HG02798 (cell line): Measurements from ENCODE around the gene TPD52L1.

Experiments
- ATAC-seq: cut with Tn5 transposase; IDR thresholded peaks from one replicate; pipeline ENCODE4 v1.9.1; 2021; ENCODE audit warnings: mild to moderate bottlenecking; ENCODE audit not compliant: unreplicated experiment, poor library complexity

The TPD52L1 gene

DNA sequence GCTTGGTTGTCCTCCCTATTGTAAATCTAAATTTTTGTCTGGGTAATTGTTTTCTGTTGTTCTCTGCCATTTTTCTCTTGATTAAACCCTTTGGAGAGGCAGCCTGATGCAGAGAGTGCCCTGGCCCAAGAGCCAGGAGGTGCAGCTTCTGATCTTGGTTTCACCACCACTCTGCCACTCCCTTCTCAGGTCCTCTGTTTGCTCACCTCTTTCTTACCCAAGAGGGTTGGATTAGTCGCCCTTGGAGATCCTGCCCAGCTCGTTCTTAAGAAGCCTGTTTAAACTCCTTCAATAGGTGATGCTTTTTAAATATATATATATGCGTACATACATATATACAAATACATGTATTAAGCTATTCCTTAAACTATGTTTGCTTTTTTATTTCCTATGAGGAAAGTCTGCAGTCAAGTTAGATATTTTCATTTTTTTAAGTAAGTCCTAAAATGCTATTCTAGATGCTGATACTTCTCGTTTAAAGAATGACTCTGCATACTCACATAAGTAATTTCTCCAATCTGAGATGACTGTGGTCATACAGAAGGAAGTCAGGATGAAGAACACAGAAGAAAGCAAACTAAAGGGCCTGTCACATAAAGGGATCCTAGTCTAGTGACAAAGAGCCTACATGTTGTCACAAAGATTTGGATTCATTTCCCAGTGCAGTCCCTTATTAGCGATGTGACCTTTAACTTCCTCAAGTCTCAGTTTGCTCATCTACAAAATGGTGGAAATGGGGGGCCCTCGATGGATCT is 19.9 kb downstream of the TPD52L1 start:
- ATAC-seq = no peak

GRCh38 chr6:125174626-125175025 is 21.1 kb downstream of the TPD52L1 start:
- no peak for ATAC-seq

- no peak for ATAC-seq
Observed at GRCh38 chr6:125175466-125176048, 22.0 kb downstream of the TPD52L1 start.

DNA sequence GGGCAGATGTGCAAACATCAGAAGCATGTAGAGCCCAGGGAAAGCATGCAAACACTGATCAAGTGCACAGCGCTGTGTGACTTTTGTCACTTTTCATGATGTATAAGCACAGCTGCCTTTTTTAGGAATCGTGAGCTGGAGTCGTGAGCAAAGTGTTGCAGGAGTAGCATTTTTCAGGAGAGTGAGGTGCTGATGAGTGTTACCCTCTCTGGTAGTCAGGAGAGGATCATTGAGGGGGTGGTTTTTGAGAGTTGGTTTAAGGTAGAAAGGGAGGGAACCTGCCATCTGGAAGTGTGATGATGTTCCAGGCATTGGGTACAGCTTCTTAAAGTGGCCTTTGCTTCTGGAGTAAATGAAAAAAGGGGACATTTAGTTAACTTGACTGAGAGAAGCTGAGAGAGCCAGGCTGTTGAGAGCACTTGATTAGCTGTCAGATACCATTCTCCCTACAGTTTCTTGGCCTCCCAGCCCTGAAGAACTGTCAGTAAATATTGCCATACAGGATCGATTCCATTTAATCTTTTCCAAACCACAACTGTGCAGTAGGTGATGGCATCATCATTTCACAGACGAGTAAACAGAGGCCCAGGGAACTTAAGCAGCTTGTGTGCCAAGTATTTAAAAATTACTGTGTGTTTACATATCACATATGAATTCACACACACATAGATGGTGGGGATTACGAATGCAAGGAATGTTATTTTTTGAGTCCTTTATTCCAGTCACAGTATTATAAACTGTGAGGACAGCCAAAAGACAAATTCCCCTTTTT is 28.9 kb downstream of the TPD52L1 start:
- ATAC-seq = no peak

DNA sequence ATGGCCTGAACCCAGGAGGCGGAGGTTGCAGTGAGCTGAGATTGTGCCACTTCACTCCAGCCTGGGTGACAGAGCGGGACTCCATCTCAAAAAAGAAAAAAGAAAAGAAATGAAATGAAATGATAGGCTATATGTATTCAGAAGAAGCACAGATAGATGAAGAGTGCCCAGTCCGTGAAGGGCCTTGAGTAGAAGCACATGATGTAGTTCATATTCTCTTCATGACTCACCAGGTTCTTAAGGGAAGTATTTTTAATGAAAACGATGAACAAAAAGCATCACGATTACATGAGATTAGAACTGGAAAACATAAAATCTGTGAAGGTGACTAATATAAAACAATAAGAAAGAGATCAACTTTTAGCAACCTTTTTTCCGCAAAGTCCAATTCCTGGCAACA is 29.8 kb downstream of the TPD52L1 start:
- no peak for ATAC-seq

DNA sequence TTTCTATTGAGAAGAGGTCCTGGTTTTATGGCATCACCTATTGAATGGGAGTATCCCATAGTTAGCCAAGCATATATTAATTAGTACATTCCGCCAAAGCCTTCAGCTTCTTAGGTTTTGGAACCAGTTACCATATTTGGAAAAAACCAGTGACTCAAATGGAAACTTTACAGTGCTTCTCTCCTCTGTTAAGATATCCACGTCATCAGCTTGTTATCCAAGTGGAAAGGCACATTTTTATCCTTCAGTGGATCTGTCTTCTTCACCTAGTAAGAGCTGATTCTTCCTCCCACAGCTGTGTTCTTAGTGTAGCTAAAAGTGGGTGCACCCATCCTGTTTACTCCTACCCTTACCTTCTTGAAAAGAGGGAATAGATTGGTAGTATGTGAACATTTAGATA is 34.5 kb downstream of the TPD52L1 start:
- ATAC-seq = no peak

- ATAC-seq = no peak
Observed at GRCh38 chr6:125188594-125189203, 35.1 kb downstream of the TPD52L1 start.

GRCh38 chr6:125189494-125189893 is 35.9 kb downstream of the TPD52L1 start:
- ATAC-seq = no peak

- ATAC-seq = no peak
Observed at GRCh38 chr6:125190667-125191066, 37.1 kb downstream of the TPD52L1 start.

- ATAC-seq = peak; percentile 95
Observed at GRCh38 chr6:125191916-125192609, 38.5 kb downstream of the TPD52L1 start.

- no peak for ATAC-seq
Observed at GRCh38 chr6:125192610-125192930, 39.0 kb downstream of the TPD52L1 start.

DNA sequence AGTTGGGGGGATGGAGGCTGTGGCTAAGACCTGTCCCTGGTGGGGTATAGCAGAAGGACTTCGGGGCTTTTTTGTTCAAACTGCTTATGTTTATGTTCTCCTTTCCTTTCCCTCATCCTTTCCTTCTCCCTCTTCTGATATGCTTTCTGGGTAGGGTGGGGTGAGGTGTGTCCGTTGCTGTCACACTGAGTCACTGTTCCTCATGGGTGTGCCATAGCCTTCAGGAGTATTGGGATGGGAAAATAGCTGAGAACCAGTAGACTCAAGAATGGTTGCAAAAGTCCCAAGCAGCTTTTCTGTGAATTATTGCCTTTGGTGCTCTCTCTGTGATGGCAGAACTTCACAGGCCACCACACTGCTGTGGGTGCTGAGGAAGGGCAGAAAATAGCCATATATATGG is 39.6 kb downstream of the TPD52L1 start:
- no peak for ATAC-seq

GRCh38 chr6:125194941-125195340 is 41.4 kb downstream of the TPD52L1 start:
- ATAC-seq = no peak

DNA sequence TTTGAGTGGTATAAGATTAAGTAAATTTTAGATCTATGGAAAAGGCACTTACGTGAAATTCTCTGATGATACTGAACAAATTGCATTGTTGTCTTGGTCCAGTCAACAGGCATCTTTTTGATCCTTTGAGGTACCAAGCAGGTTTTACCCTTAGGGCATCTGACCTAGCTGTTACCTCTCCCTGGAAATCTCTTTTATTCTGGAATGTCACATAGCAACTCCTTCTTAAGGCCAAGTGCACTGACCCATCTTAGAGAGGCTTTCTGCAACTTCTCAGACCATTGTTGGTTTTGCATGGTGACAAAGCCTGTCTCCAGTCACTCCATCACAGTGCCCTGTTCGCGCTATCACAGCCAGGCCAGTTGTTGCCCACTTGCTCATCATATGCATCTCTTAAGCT is 42.0 kb downstream of the TPD52L1 start:
- ATAC-seq = no peak

DNA sequence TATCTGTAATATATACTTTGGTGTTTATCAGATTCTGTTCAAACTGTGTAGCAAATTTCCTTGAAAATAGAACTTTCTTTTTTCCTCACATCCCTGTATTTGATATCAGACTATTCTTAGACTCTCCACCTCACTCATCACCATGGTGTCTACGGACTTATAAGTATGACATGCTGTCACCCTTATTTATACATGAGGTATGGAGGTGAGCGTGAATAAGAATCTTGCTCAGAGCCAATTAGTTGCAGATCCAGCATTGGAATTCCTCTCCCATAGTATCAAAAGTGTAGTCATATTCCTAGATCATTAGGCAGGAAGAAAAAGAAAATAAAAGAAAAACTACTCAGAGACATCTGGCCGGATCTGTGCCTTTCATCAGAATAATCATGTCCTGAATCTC is 43.0 kb downstream of the TPD52L1 start:
- no peak for ATAC-seq

- no peak for ATAC-seq
Observed at GRCh38 chr6:125197795-125198269, 44.3 kb downstream of the TPD52L1 start.

DNA sequence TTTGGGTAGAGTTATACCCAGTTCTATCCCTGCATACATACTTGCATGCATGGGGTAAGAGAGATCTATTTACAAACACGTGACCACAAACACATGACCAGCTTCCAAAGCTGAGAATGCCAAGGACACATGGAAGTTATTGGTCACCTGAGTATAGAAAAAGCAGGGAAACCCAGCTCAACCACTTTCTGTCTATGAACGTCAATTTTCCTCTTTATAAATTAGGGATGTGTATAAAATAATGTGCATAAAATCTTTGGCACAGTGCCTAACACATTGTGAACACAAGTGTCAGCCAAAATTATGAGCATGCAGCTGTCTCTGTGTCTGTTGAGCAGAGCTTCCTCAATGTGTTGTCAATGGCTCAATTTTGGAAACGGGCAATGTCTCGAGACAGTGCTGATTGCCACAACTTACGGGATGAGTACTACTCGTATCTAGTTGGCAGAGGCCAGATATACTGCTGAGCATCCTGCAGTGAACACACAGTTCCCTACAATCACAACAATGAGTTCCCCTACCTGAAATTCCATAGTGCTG is 44.9 kb downstream of the TPD52L1 start:
- ATAC-seq = no peak

- ATAC-seq = no peak
Observed at GRCh38 chr6:125200941-125201340, 47.4 kb downstream of the TPD52L1 start.

DNA sequence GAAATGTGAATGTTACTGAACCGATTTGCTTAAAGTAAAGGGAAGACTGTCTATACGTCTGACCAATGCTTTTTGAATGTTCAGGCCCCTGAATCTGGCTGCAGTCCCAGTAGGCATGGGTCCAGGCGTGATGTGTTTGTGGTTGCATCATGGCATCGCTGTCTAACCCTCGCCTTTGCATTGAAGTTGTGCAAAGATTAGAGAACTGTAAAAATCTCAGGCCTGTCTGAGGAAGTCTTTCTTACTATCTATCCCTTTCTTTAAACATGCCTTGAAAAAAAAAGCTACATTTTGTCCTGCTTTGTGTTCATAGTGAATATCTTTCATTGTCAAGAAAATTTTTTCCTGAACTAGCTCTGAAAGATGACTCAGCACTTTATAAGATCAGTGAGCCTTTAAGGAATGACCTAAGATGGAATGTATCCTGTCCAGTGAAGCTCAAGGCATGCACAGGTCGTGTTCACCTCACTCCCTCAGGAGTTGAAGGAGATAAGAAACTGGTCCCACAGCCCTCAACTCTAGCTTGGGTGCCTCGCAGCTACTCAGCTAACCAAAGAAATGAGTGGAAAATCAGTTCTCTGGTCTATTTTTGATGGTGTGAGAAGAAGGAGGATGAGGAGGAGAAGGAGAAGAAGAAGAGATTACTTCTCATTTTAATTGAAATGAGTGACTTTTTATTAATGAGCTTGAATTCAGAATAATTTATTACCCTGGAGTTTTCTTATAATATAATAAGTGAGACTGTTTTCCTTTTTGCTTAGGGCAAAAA is 48.6 kb downstream of the TPD52L1 start:
- no peak for ATAC-seq
